Progenitor cell of endocrine pancreas (in vitro differentiated cells): Measurements from ENCODE around the gene OPRL1. TPM values are rescaled to one million over a fixed set of nuclear protein-coding genes. Genes with fewer than 3 reads are reported as not detected.
A peak's percentile ranks its signal among the peaks of the same experiment; 100 is the strongest.

ENCODE experiments used
- DNase-seq: peaks from one replicate; pipeline ENCODE4 v3.0.0; 2021; ENCODE audit warnings: low spot score; ENCODE audit not compliant: unreplicated experiment
- H3K27ac Mint-ChIP-seq: 2 replicates; pipeline ENCODE4 v1.8.0; 2021; ENCODE audit warnings: mild to moderate bottlenecking, moderate library complexity, mixed read lengths
- H3K27me3 Mint-ChIP-seq: 2 replicates; pipeline ENCODE4 v1.8.0; 2021; ENCODE audit warnings: mixed read lengths
- H3K36me3 Mint-ChIP-seq: 2 replicates; pipeline ENCODE4 v1.8.0; 2022; ENCODE audit warnings: mixed read lengths; ENCODE audit not compliant: insufficient read depth
- H3K4me1 Mint-ChIP-seq: 2 replicates; pipeline ENCODE4 v1.8.0; 2021; ENCODE audit warnings: low read depth, mixed read lengths
- H3K4me3 Mint-ChIP-seq: 2 replicates; pipeline ENCODE4 v1.8.0; 2021; ENCODE audit warnings: low read depth, mild to moderate bottlenecking, moderate library complexity, mixed read lengths
- H3K9me3 Mint-ChIP-seq: 2 replicates; pipeline ENCODE4 v1.8.0; 2021; ENCODE audit warnings: low read depth, mixed read lengths
- total RNA-seq: library from RNA; stranded (reverse); gene quantifications from 2 replicates; pipeline ENCODE4 v1.2.1, GENCODE V29; 2021
- TF ChIP-seq, protein P1 (sequence below): fragments of 200-600 bp; sonication (generic); IDR thresholded peaks from one replicate; pipeline ENCODE4 v1.5.0; 2021; ENCODE audit warnings: antibody characterized with exemption, mild to moderate bottlenecking; ENCODE audit not compliant: unreplicated experiment

The OPRL1 gene
- total RNA-seq, 1 donor from 2014 or later: 1.5 TPM

GRCh38 chr20:64080813-64081623 is 1.1 kb downstream of the OPRL1 start:
- Mint-ChIP-seq H3K36me3 (no peaks in the 10 kb centered on the region), H3K27me3 (peaks cover 43% of the 10 kb centered on the region), H3K4me1 (peaks cover 8% of the 10 kb centered on the region), H3K27ac (no peak overlapping the region), H3K9me3 (no peaks in the 10 kb centered on the region), H3K4me3 (peak overlapping the region; percentile 75)
- no peak for DNase-seq
- TF ChIP-seq, protein P1, sequence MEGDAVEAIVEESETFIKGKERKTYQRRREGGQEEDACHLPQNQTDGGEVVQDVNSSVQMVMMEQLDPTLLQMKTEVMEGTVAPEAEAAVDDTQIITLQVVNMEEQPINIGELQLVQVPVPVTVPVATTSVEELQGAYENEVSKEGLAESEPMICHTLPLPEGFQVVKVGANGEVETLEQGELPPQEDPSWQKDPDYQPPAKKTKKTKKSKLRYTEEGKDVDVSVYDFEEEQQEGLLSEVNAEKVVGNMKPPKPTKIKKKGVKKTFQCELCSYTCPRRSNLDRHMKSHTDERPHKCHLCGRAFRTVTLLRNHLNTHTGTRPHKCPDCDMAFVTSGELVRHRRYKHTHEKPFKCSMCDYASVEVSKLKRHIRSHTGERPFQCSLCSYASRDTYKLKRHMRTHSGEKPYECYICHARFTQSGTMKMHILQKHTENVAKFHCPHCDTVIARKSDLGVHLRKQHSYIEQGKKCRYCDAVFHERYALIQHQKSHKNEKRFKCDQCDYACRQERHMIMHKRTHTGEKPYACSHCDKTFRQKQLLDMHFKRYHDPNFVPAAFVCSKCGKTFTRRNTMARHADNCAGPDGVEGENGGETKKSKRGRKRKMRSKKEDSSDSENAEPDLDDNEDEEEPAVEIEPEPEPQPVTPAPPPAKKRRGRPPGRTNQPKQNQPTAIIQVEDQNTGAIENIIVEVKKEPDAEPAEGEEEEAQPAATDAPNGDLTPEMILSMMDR: no peak

DNA sequence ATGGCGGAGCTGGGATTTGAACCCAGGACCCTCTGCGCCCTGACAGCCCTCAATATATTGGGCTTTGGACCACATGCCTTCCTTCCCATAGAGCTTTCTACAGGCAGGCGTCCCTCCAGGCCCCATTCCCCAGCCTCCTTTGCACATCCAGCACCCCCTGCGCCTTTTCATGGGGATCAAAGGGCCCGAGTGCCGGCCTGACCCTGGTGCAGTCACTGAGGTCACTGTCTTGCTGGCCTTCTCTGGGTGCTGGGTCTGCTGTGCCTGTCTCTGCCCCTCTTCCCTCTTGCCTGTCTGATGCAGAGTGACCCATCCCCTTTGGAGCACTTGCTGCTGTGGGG is 1.7 kb downstream of the OPRL1 start:
- no peaks in the 10 kb centered on the region for H3K36me3 Mint-ChIP-seq
- no peak overlapping the region for H3K27ac Mint-ChIP-seq
- H3K4me3 Mint-ChIP-seq: peak overlapping the region; percentile 52
- no peaks in the 10 kb centered on the region for H3K9me3 Mint-ChIP-seq
- DNase-seq: no peak
- TF ChIP-seq, protein P1: no peak
- H3K4me1 Mint-ChIP-seq: peaks cover 8% of the 10 kb centered on the region
- H3K27me3 Mint-ChIP-seq: peaks cover 49% of the 10 kb centered on the region

DNA sequence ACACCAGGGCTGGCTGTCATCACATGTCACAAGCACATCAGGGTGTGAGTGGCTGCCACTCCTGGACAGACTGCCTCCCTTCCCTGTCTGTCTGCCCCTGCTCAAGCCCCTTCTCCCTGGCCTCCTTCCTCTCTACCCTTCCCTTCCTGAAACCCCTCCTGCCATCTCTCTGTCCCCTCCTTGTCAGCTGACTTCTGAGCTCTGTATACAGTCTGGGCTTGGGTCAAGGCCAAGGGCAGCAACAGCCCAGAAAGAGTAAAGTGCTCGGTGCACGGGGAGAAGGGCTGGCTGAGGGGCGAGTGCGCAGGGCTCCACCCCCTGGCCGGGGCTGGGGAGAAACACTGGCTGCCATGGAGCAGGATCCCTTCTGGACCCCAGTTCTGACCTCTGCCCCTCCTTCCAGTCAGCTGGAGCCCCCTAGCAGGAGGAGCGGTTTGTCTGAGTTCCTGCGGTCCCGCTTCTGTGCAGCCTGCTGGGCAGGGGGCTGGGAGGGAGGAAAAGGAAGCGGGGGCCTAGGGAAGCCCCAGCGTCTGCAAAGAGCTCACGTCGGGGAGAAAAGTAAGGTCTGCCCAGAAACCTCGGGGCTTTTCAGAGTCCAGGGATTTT is 2.3 kb downstream of the OPRL1 start:
- Mint-ChIP-seq H3K27me3 (peaks cover 51% of the 10 kb centered on the region), H3K27ac (no peak overlapping the region), H3K36me3 (no peaks in the 10 kb centered on the region), H3K9me3 (no peaks in the 10 kb centered on the region), H3K4me3 (peak overlapping the region; percentile 52), H3K4me1 (peaks cover 8% of the 10 kb centered on the region)
- DNase-seq: no peak
- TF ChIP-seq, protein P1: no peak

- DNase-seq: no peak
- H3K27ac Mint-ChIP-seq: no peak overlapping the region
- TF ChIP-seq, protein P1: no peak
- H3K4me3 Mint-ChIP-seq: peak overlapping the region; percentile 35
- H3K36me3 Mint-ChIP-seq: no peaks in the 10 kb centered on the region
- H3K9me3 Mint-ChIP-seq: no peaks in the 10 kb centered on the region
- peaks cover 8% of the 10 kb centered on the region for H3K4me1 Mint-ChIP-seq
- peaks cover 54% of the 10 kb centered on the region for H3K27me3 Mint-ChIP-seq
Observed at GRCh38 chr20:64082820-64083377, 3.0 kb downstream of the OPRL1 start.

GRCh38 chr20:64083378-64083803 is 3.5 kb downstream of the OPRL1 start:
- DNase-seq: peak; percentile 75
- Mint-ChIP-seq H3K4me3 (peak overlapping the region; percentile 35), H3K27me3 (peaks cover 58% of the 10 kb centered on the region), H3K36me3 (no peaks in the 10 kb centered on the region), H3K9me3 (no peaks in the 10 kb centered on the region), H3K27ac (no peak overlapping the region), H3K4me1 (peaks cover 8% of the 10 kb centered on the region)
- TF ChIP-seq, protein P1: peak; percentile 68
